ENCODE measurements around the gene SAT2.

DNA sequence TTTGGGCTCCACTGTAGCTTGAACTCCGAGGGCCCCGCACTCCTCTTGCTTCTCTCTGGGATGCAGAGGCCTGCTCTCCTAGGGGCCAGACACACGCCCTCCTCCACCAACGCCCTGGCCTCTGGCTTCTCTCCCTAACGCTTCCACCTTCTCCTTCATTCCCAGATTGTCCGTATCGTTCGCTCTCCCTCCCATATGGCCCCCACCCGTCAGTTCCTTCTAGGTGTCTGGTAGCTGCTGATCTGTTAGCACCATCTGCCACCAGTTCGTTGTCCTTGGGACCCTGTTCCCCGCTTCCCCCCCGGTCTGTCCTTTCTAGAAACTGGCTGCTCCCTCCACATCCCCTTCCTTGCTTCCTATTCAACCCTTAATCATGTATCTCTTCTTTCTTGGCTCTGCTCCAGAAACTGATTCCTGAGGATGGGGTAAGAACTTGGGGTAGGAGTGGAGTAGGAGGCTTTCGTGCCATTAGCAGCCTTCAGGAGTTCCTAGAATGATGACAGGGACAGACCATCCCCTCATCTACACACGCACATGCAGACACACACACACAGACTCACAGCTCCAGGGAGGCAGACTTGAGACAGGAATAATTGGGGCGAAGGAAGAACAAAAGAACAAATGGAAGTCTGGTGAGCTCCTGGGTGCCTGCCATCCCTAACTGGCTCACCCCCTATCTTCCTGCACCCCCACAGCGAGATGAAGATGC lies 27.4 kb upstream of the SAT2 start:
- TF ChIP-seq SNAI2 (CRISPR knock-in tag; IDR thresholded peaks at IDR 0.05), result no peak
- TF ChIP-seq ZNF70 (CRISPR knock-in tag; IDR thresholded peaks at IDR 0.05), result no peak
- TF ChIP-seq CREB5 (CRISPR knock-in tag; IDR thresholded peaks at IDR 0.05; ENCODE audit: low read depth), result no peak
